HEK293 (cell line): ENCODE data around the gene ANKRD9.

Experiments
- CTCF ChIA-PET: fragments of 350-600 bp; formaldehyde crosslinking; extraction: SDS; loops from one replicate; lab custom pipeline; 2021; ENCODE audit warnings: antibody characterized with exemption; lab: Yijun Ruan, JAX
- POLR2A ChIA-PET: fragments of 300-600 bp; formaldehyde crosslinking; extraction: SDS; loops from one replicate; lab custom pipeline; 2020; ENCODE audit warnings: antibody characterized with exemption, inconsistent platforms; lab: Yijun Ruan, JAX
- H3K27ac ChIP-seq: fragments of 200-500 bp; sonication (Bioruptor generic); 2 replicates; pipeline ENCODE4 v1.5.1; 2014; ENCODE audit warnings: low read depth, low read length, control low read depth, inconsistent platforms; ENCODE audit errors: extremely low read depth
- H3K36me3 ChIP-seq, 2 experiments: fragments of 200-500 bp in 1 of 2; sonication (Bioruptor generic) in 1 of 2; 1 replicate in 1 of 2; 2 replicates in 1 of 2; pipeline ENCODE4 v1.5.1; 2014 to 2017; ENCODE audit warnings: inconsistent platforms in 2 of 2, low read length in 2 of 2; ENCODE audit not compliant: control insufficient read depth in 2 of 2, insufficient read depth in 1 of 2
- H3K4me1 ChIP-seq: fragments of 200-500 bp; sonication (Bioruptor generic); 2 replicates; pipeline ENCODE4 v1.5.1; 2014; ENCODE audit warnings: mild to moderate bottlenecking, low read length, inconsistent platforms; ENCODE audit not compliant: control insufficient read depth, insufficient read depth
- H3K4me3 ChIP-seq: 2 replicates; pipeline ENCODE4 v1.5.1; 2011; ENCODE audit warnings: low read depth, mild to moderate bottlenecking, control low read depth, low read length, moderate library complexity
- H3K9me3 ChIP-seq: fragments of 200-500 bp; sonication (Bioruptor generic); 2 replicates; pipeline ENCODE4 v1.5.1; 2014; ENCODE audit warnings: low read depth, low read length, inconsistent platforms; ENCODE audit not compliant: control insufficient read depth, insufficient read depth
- ATF2 ChIP-seq: fragments of 450-650 bp; formaldehyde crosslinking; IDR thresholded peaks from 2 replicates; pipeline ENCODE4 v1.5.1; 2016; ENCODE audit warnings: missing biosample characterization, missing genetic modification characterization, low read depth
- FEZF1 ChIP-seq: fragments of 450-650 bp; formaldehyde crosslinking; IDR thresholded peaks from 2 replicates; pipeline ENCODE4 v1.5.1; 2016; ENCODE audit warnings: missing biosample characterization, missing genetic modification characterization
- HOXD13 ChIP-seq: sonication (generic); formaldehyde crosslinking; IDR thresholded peaks from 2 replicates; pipeline ENCODE4 v1.8.0; 2022; ENCODE audit warnings: missing genetic modification reagents, borderline replicate concordance
- KLF1 ChIP-seq: fragments of 450-650 bp; formaldehyde crosslinking; IDR thresholded peaks from 2 replicates; pipeline ENCODE4 v1.5.1; 2016; ENCODE audit warnings: missing biosample characterization, missing genetic modification characterization
- MEIS1 ChIP-seq: sonication (generic); formaldehyde crosslinking; IDR thresholded peaks from 2 replicates; pipeline ENCODE4 v1.8.1; 2022; ENCODE audit warnings: missing genetic modification reagents, mild to moderate bottlenecking, borderline replicate concordance
- TSHZ1 ChIP-seq: fragments of 450-650 bp; formaldehyde crosslinking; IDR thresholded peaks from 2 replicates; pipeline ENCODE4 v1.5.1; 2016; ENCODE audit warnings: missing biosample characterization, missing genetic modification characterization, borderline replicate concordance
- ZBTB49 ChIP-seq: fragments of 450-650 bp; formaldehyde crosslinking; IDR thresholded peaks from 2 replicates; pipeline ENCODE4 v1.5.1; 2016; ENCODE audit warnings: missing biosample characterization, missing genetic modification characterization, low read depth
- ZFP3 ChIP-seq: fragments of 450-650 bp; formaldehyde crosslinking; IDR thresholded peaks from 2 replicates; pipeline ENCODE4 v1.5.1; 2016; ENCODE audit warnings: low read depth, missing biosample characterization, missing genetic modification characterization
- ZIC2 ChIP-seq: fragments of 450-650 bp; formaldehyde crosslinking; IDR thresholded peaks from 2 replicates; pipeline ENCODE4 v1.5.1; 2016; ENCODE audit warnings: missing biosample characterization, missing genetic modification characterization
- ZNF138 ChIP-seq: fragments of 450-650 bp; formaldehyde crosslinking; IDR thresholded peaks from 2 replicates; pipeline ENCODE4 v1.5.1; 2016; ENCODE audit warnings: missing biosample characterization, missing genetic modification characterization, borderline replicate concordance
- ZNF174 ChIP-seq: fragments of 450-650 bp; formaldehyde crosslinking; IDR thresholded peaks from 2 replicates; pipeline ENCODE4 v1.5.0; 2017; ENCODE audit warnings: missing biosample characterization, mild to moderate bottlenecking, missing genetic modification characterization
- ZNF23 ChIP-seq: fragments of 450-650 bp; formaldehyde crosslinking; IDR thresholded peaks from 2 replicates; pipeline ENCODE4 v1.5.1; 2016; ENCODE audit warnings: missing biosample characterization, missing genetic modification characterization, borderline replicate concordance
- ZNF324 ChIP-seq: fragments of 450-650 bp; formaldehyde crosslinking; IDR thresholded peaks from 2 replicates; pipeline ENCODE4 v1.5.1; 2016; ENCODE audit warnings: missing biosample characterization, missing genetic modification characterization
- ZNF426 ChIP-seq: fragments of 450-650 bp; formaldehyde crosslinking; IDR thresholded peaks from 2 replicates; pipeline ENCODE4 v1.5.1; 2017; ENCODE audit warnings: missing biosample characterization, missing genetic modification characterization, mild to moderate bottlenecking, inconsistent platforms, moderate library complexity
- ZNF571 ChIP-seq: fragments of 450-650 bp; formaldehyde crosslinking; IDR thresholded peaks from 2 replicates; pipeline ENCODE4 v1.5.0; 2017; ENCODE audit warnings: missing biosample characterization, missing genetic modification characterization
- ZNF600 ChIP-seq: fragments of 450-650 bp; formaldehyde crosslinking; IDR thresholded peaks from 2 replicates; pipeline ENCODE4 v1.5.1; 2016; ENCODE audit warnings: missing biosample characterization, missing genetic modification characterization
- ZNF629 ChIP-seq: fragments of 450-650 bp; formaldehyde crosslinking; IDR thresholded peaks from 2 replicates; pipeline ENCODE4 v1.5.1; 2017; ENCODE audit warnings: missing biosample characterization, missing genetic modification characterization
- ZNF645 ChIP-seq: fragments of 450-650 bp; formaldehyde crosslinking; IDR thresholded peaks from 2 replicates; pipeline ENCODE4; 2016; ENCODE audit warnings: missing biosample characterization, missing genetic modification characterization
- ZNF664 ChIP-seq: fragments of 450-650 bp; formaldehyde crosslinking; IDR thresholded peaks from 2 replicates; pipeline ENCODE4 v1.5.1; 2016; ENCODE audit warnings: missing biosample characterization, missing genetic modification characterization
- ZNF707 ChIP-seq: fragments of 450-650 bp; formaldehyde crosslinking; IDR thresholded peaks from 2 replicates; pipeline ENCODE4 v1.5.1; 2016; ENCODE audit warnings: missing biosample characterization, missing genetic modification characterization
- ZNF777 ChIP-seq: fragments of 450-650 bp; formaldehyde crosslinking; IDR thresholded peaks from 2 replicates; pipeline ENCODE4 v1.5.1; 2017; ENCODE audit warnings: missing biosample characterization, missing genetic modification characterization, borderline replicate concordance

Gene ANKRD9

GRCh38 chr14:102506626-102506925, 3.0 kb downstream of the ANKRD9 start:
- ChIA-PET CTCF (no interaction called here), POLR2A (no interaction called here)
- TF ChIP-seq ZNF426 (no peak), ZIC2 (tag by site-specific recombination) (no peak), ZNF707 (tag by site-specific recombination) (no peak), ZNF664 (tag by site-specific recombination) (no peak), ZNF138 (tag by site-specific recombination) (no peak), ZBTB49 (tag by site-specific recombination) (no peak), ZNF629 (no peak), ZNF324 (no peak), TSHZ1 (tag by site-specific recombination) (no peak)
- no peak overlapping the region for H3K4me3 ChIP-seq
- H3K27ac ChIP-seq = no peak overlapping the region
- peaks cover 3% of the 10 kb centered on the region; the same call in 1 of the 2 replicates for H3K4me1 ChIP-seq
- no peaks in the 10 kb centered on the region for H3K9me3 ChIP-seq
- peaks cover 0 to 29% of the 10 kb centered on the region in 2 experiments; a peak in 1 of 3 replicates for H3K36me3 ChIP-seq

GRCh38 chr14:102505775-102506625, 3.6 kb downstream of the ANKRD9 start:
- Histone ChIP-seq H3K27ac (no peak overlapping the region), H3K9me3 (no peaks in the 10 kb centered on the region), H3K36me3 (peaks cover 0 to 29% of the 10 kb centered on the region in 2 experiments; a peak in 1 of 3 replicates), H3K4me1 (peaks cover 3% of the 10 kb centered on the region; the same call in 1 of the 2 replicates), H3K4me3 (no peak overlapping the region)
- ChIA-PET POLR2A (interaction anchor here (0.6 kb wide), 1 partner anchor 886 kb away, joined by 3 read pairs; no protein-coding TSS in a partner anchor), CTCF (no interaction called here)
- TF ChIP-seq KLF1 (tag by site-specific recombination) = no peak
- no peak for TF ChIP-seq ATF2 (tag by site-specific recombination)
- TF ChIP-seq HOXD13 = no peak
- no peak for TF ChIP-seq FEZF1 (tag by site-specific recombination)
- TF ChIP-seq MEIS1 (CRISPR knock-in tag) = no peak
- no peak for TF ChIP-seq ZNF174 (tag by site-specific recombination)
- no peak for TF ChIP-seq ZNF645 (tag by site-specific recombination)
- no peak for TF ChIP-seq ZNF600 (tag by site-specific recombination)
- TF ChIP-seq ZFP3 = no peak
- TF ChIP-seq ZNF23 (tag by site-specific recombination) = no peak
- no peak for TF ChIP-seq ZNF571 (tag by site-specific recombination)
- TF ChIP-seq ZNF664 (tag by site-specific recombination) = no peak
- no peak for TF ChIP-seq ZNF777 (tag by site-specific recombination)
